Measurements from ENCODE around the gene DNAH10.

Gene DNAH10

DNA sequence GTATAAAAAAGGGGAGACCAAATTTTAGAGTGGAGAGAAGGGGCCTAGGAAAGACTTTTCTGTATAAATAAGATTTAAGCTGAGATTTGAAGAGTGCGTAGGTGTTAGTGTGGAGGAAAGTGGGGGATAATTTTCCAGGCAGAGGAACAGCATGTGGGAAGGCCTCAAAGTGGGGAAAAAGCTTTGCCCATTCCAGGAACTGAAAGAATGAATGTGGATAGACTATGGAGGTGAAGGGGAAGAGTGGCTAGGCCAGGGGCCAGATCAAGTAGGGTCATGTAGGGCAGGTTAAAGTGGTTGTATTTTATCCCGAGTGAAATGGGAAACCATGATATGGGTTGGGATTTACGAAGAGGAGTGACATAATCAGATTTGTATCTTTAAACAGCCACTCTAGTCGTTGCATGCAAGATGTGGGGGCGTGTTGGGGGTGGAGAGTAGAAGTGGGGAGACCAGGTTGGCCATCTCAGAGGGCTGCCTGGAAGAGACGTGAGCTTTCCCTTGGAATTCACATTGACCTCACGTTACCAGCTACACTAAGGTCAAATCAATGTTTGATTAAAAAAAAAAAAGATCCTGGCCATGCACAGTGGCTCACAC, 214.2 kb downstream of the DNAH10 start:
- DNase-seq = no peak

DNA sequence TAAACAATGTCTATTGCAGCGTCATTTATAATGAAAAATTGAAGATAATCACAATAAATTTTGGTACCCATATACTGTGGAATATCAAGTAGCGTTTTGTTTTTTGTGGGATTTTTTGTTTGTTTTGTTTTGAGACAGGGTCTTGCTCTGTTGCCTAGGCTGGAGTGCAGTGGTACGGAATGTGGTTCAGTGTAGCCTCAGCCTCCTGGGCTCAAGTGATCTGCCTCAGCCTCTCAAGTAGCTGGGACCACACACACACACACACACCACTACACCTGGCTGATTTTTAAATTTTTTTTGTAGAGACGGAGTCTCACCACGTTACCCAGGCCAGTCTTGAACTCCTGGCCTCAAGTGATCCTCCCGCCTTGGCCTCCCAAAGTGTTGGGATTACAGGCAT, 217.5 kb downstream of the DNAH10 start:
- DNase-seq = no peak

- no peak for DNase-seq
Measured at GRCh38 chr12:123982269-123982668, 220.2 kb downstream of the DNAH10 start.

- DNase-seq = no peak
Measured at GRCh38 chr12:123983822-123984485, 221.9 kb downstream of the DNAH10 start.

DNA sequence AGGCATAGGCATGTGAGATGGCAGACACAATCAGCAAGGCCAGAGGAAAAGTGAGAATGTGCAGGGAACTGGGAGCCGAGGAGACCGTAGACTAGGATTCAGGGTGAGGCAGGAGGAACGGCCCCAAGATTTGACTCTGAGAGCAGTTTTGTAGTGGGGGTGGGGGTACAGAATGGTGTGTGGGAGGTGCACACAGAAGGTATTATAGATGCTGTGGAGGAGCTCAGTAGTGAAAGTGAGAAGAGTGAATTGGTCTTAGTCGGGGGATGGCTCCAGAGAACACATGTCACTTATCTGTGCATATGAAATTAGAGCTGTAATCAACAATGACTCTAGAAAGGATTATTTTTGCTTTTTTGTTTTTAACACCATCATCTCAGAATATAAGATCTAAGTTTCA, 222.8 kb downstream of the DNAH10 start:
- DNase-seq = no peak

Data from NCI-H1436 treated with DMSO at 0.1 percent for 48 hours (cell line).